Measurements from ENCODE around the gene SRM. TPM values are rescaled to one million over a fixed set of nuclear protein-coding genes. Genes with fewer than 3 reads are reported as not detected.

SRM gene
- total RNA-seq, 1 donor from 2014 or later = 62.6 TPM

DNA sequence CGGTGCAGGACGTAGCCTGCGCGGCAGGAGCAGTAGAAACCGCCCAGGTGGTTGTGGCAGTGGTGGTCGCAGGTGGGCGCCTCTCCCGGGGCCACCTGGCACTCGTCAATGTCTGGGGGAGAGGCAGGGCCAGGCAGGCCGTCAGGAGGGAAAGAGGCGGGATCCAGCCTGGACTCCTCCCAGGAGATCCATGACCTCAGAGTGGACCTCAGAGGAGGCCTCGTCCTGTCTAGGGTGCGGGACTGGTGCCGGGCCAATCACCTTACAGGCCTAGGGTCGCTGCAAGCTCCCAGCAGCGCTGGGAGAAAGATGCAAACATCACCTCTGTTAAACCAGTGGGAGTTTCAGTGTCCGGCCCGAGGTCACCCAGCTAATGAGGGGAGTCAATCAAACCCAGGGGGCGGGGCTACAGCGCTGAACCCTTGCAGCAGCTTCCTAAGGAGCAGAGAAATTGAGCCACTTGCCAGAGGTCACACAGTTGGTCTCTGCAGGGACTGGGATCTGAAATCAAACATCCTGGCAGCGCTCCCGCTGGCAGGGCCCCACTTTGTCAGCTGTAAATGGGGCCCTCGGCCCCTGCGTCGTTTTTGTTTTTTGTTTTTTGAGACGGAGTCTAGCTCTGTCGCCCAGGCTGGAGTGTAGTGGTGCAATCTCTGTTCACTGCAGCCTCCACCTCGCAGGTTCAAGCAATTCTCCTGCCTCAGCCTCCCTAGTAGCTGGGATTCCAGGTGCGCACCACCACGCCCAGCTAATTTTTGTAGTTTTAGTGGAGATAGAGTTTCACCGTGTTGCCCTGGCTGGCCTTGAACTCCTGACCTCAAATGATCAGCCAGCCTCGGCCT, 14.2 kb downstream of the SRM start:
- Mint-ChIP-seq H3K9me3 (ENCODE audit: low read depth) (no peaks in the 10 kb centered on the region), H3K36me3 (ENCODE audit: insufficient read depth) (no peaks in the 10 kb centered on the region), H3K4me3 (ENCODE audit: low read depth) (no peak overlapping the region), H3K4me1 (ENCODE audit: low read depth) (peaks cover 3% of the 10 kb centered on the region), H3K27me3 (no peaks in the 10 kb centered on the region), H3K27ac (no peak overlapping the region)
- TF ChIP-seq, protein P1, sequence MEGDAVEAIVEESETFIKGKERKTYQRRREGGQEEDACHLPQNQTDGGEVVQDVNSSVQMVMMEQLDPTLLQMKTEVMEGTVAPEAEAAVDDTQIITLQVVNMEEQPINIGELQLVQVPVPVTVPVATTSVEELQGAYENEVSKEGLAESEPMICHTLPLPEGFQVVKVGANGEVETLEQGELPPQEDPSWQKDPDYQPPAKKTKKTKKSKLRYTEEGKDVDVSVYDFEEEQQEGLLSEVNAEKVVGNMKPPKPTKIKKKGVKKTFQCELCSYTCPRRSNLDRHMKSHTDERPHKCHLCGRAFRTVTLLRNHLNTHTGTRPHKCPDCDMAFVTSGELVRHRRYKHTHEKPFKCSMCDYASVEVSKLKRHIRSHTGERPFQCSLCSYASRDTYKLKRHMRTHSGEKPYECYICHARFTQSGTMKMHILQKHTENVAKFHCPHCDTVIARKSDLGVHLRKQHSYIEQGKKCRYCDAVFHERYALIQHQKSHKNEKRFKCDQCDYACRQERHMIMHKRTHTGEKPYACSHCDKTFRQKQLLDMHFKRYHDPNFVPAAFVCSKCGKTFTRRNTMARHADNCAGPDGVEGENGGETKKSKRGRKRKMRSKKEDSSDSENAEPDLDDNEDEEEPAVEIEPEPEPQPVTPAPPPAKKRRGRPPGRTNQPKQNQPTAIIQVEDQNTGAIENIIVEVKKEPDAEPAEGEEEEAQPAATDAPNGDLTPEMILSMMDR (IDR thresholded peaks at IDR 0.05; ENCODE audit: unreplicated experiment) = no peak
- no peak for DNase-seq (ENCODE audit: low spot score, unreplicated experiment)

DNA sequence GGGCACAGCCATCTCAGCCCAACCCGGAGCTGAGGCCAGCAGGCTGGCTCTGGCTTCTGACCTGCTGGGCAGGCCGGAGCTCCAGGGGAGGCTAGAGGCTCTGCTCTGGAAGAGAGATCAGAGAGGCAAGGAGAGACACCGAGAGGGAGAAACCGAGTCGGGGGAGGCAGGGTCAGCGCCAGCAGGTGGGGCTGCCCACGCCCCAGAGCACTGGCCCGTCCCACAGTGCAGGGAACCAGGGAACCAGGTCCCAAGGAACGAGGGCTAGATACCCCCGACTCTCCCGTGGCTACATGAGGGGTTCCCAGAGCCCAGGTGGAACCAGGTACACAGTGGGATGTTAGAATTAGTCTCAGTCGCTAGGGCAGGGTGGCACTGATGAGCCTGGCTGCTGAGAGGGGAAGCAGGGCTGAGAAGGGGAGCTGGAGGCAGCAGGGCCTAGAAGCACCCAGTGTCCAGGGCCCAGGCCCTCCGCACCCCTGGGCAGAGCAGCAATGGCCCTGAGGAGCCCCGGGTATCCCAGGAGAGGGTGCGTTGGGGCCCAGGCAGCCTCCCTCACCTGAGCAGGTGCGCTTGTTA, 14.9 kb downstream of the SRM start:
- Mint-ChIP-seq H3K27ac (no peak overlapping the region), H3K36me3 (ENCODE audit: insufficient read depth) (no peaks in the 10 kb centered on the region), H3K4me1 (ENCODE audit: low read depth) (peaks cover 3% of the 10 kb centered on the region), H3K4me3 (ENCODE audit: low read depth) (no peak overlapping the region), H3K27me3 (no peaks in the 10 kb centered on the region), H3K9me3 (ENCODE audit: low read depth) (no peaks in the 10 kb centered on the region)
- TF ChIP-seq, protein P1 (IDR thresholded peaks at IDR 0.05; ENCODE audit: unreplicated experiment) = no peak
- no peak for DNase-seq (ENCODE audit: low spot score, unreplicated experiment)

DNA sequence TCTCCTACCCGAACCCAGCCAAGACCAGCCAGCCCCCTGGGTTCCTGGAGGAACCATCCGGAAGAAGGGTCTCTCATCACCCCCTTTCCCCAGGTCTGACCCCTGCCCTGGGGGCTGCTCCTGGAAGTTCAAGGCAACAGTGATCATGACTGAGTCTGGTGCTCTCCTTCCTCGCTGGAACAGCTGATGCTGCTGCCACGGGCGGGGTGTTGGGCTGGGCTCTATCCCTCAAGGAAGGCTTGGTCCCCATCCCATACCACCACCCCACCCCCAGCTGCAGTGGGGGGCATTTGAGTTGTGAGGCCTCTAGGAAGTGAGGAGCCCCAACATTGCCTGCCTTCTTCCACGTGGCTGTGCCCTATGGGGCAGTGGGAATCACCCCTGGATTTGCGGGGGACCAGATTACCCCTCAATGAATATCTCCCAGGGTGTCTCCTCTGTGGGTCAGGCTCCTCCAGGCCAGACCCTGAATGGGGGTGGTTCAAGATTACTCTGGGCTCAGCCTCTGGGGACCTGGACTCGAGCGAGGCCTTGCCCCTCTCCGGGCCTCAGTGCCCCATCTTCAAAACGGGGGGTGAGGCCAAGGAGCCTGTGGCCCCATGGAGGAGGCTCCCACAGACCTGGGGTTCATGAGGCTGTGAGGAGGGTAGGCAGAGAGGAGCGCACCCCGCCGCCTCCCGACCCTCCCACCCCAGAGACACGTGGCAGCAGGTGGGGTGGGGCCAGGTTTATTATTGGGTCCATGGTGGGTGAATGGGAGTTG, 15.6 kb downstream of the SRM start:
- Mint-ChIP-seq H3K27ac (no peak overlapping the region), H3K27me3 (no peaks in the 10 kb centered on the region), H3K9me3 (ENCODE audit: low read depth) (no peaks in the 10 kb centered on the region), H3K4me3 (ENCODE audit: low read depth) (no peak overlapping the region), H3K36me3 (ENCODE audit: insufficient read depth) (no peaks in the 10 kb centered on the region), H3K4me1 (ENCODE audit: low read depth) (peaks cover 3% of the 10 kb centered on the region)
- TF ChIP-seq, protein P1 (IDR thresholded peaks at IDR 0.05; ENCODE audit: unreplicated experiment) = no peak
- no peak for DNase-seq (ENCODE audit: low spot score, unreplicated experiment)

DNA sequence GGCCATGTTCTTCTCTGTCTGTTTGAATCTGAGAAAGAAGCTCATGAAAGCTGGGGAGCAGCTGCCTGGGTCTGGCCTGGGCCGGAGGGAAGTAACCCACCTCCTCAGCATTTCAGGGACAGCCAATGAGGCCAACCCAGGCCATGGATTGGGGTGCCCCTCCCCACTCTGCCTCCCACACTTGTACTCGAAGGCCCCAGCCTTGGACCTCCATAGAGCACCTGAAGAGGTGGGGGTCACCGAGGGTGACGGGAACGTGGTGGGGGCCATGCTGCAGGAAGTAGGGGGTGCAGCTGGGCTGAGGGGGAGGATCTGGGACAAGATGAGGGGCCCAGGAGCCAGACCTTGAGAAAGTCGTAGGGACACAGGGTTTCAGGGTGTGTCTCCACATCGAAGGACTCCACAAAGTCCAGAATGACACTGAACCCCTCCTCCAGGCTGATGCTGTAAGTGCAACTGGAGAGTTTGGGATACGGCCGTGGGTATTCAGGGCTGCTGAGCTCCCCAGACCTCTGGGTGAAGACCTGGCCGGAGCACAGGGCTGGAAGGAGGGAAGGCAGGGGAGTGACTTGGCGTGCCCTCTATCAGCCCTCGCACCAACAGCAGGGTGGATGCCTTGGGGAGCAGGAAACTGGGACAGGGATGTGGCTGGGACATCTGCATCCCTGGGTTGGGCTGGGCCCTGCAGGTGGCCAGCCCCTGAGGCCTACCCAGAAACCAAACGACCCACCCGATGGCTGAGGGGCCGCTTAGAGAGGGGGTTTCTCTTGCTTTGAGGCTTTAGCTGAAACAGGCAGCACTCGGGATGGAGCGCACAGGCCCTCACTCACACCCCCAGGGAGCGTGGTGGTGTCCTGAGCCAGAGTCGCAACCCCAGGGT, 16.6 kb downstream of the SRM start:
- no peak for DNase-seq (ENCODE audit: low spot score, unreplicated experiment)
- TF ChIP-seq, protein P1 (IDR thresholded peaks at IDR 0.05; ENCODE audit: unreplicated experiment) = no peak

More for the DNA sequence above, 16.6 kb downstream of the SRM start:
- peaks cover 3% of the 10 kb centered on the region for H3K4me1 Mint-ChIP-seq (ENCODE audit: low read depth)
- no peak overlapping the region for H3K27ac Mint-ChIP-seq
- no peaks in the 10 kb centered on the region for H3K36me3 Mint-ChIP-seq (ENCODE audit: insufficient read depth)
- no peaks in the 10 kb centered on the region for H3K9me3 Mint-ChIP-seq (ENCODE audit: low read depth)
- H3K4me3 Mint-ChIP-seq (ENCODE audit: low read depth) = no peak overlapping the region
- no peaks in the 10 kb centered on the region for H3K27me3 Mint-ChIP-seq

Measured in progenitor cell of endocrine pancreas (in vitro differentiated cells).